Stimulated activated CD4-positive, alpha-beta T cell treated with anti-CD3 and anti-CD28 coated beads, Interleukin-15, amount 100 ng/mL, for 24 hours (primary cell): ENCODE data around the gene RAB8A.
"Not testable (repeated sequence)": the region's sequence is repeated elsewhere in the genome, so short reads cannot be mapped to it uniquely, and the experiment has no call there.

Experiments used
- DNase-seq: peaks from one replicate; pipeline ENCODE4 v3.0.0-alpha.2; 2020

Gene RAB8A

DNA sequence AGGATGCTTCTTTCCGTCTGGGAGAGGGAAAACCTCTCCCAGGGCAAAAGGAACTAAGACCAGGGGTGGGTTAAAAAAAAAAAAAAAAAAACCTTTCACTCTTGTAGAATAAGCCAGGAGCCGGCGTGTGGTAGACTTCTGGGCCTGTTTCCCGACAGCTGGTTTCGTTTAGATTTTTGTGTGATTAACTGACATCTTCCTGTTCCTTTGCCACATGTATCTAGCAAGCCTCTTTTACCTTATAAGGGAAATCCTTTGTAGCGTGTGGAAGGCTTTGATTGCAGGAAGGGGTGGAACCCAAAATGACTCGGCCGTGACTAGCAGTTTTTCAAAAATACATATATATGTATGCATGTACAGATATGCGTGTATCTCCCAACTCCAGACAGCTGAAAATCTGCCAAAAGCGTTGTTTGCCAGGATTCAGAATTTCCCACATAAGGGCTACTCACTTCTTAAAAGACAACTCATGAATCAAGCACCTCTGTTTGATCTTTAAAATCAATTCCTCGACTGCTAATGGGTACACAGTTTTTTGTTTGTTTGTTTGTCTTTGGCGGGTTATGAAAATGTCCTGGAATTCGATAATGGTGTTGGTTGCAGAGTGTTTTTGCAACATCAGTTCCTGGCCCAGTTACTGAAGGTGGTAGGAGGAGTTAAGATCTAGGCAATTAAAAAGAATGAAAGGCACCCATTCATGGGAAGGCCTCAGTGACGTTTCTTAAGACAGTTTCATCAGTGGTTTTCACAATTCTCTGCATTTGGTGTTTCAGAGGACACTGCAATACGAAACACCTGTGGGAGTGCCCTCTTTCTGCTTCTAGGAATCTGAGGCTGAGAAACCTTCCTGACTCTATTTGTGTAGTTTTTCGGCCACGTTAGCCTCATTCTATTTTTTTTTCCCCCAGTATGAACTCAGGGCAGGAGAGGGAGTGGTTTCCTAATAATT, 32.7 kb upstream of the RAB8A start:
- peak; percentile 72 for DNase-seq

- no peak for DNase-seq
These were observed 27.5 kb upstream of the RAB8A start for GRCh38 chr19:16084067-16084685.

GRCh38 chr19:16085115-16085514, 26.6 kb upstream of the RAB8A start:
- DNase-seq = no peak

- not testable (repeated sequence) for DNase-seq
These were observed 24.3 kb upstream of the RAB8A start for GRCh38 chr19:16087404-16087803.

- DNase-seq = no peak
These were observed 23.7 kb upstream of the RAB8A start for GRCh38 chr19:16087940-16088339.

- DNase-seq = no peak
These were observed 23.2 kb upstream of the RAB8A start for GRCh38 chr19:16088351-16089009.

- no peak for DNase-seq
These were observed 22.5 kb upstream of the RAB8A start for GRCh38 chr19:16089010-16089846.

DNA sequence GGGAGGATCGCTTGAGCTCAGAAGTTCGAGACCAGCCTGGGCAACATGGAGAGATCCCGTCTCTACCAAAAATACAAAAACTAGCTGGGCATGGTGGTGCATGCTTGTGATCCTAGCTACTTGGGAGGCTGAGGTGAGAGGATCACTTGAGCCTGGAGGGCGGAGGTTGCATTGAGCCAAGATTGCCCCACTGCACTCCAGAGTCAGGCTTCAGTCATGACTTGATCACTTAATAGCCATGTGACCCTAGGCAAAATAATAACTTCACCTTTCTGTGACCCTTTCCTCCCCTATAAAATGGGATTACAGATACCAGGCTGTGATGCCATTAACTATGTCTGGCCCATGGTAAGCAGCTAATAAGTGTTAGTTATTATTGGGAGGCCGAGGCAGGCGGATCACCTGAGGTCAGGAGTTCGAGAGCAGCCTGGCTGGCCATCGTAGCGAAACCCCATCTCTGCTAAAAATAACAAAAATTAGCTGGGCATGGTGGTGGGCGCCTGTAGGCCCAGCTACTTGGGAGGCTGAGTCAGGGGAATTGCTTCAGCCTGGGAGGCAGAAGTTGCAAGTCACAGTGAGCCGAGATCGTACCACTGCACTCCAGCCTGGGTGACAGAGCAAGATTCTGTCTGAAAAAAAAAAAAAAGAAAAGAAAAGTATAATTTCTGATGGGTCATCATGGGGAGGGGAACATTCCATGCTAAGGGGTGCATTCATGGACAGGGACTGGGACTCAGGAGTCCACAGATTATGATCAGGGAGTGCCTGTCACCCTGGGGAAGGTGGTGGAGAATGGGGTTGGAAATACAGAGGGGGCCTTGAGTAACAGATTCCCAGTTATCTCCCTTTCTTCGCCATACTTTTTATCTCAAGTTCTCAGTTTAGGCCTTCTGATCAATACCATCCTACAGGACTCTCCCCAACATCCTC, 19.9 kb upstream of the RAB8A start:
- DNase-seq = no peak

DNA sequence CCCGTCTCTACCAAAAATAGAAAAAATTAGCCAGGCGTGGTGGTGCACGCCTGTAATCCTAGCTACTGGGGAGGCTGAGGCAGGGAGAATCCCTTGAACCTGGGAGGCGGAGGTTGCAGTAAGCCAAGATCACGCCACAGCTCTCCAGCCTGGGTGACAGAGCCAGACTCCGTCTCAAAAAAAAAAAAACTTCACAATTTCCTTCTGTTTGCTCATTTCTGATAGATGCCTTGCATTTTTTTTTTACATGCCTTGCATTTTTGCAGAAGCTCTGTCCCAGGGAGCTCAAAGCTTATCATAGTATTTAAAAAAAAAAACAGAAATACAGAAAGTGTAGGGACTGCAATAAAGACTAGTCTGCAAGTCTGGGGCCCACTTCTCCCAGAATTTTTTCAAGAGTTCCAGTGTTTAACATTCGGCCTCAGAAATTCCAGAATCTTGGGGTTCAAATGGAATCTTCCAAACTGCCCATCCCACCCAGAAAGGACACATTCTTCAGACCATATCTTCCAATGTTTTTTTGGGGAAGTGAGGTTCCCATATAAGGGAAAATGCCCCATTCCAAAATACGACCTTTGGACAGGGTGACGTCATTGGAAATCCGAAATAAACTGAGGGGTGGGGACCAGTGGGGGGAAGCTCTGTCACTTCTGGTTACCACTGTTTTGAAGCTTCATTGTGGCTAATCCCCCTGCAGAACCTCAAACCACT, 17.2 kb upstream of the RAB8A start:
- no peak for DNase-seq

DNA sequence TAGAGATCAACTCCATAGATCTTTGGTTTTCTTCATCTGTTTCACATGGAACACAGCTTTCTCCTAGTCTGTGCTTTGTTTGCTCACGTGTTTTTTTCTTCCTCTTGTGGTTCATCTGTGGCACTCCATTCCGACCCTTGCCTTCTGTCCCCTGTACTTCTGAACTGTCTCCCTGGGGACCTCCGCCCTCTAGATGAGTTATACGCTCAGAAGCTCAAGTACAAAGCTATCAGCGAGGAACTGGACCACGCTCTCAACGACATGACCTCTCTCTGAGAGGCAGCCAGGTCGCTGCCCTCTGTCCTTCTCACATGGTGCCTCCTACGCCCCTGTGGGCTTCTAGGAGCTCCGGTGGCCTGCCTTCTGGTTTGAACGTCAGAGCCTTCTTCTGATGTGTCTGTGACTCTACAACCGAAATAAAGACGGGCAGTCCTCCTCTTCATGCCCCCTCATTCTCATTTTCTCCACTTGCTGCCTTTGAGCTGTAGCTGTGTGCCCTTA, 16.6 kb upstream of the RAB8A start:
- peak; percentile 46 for DNase-seq

DNA sequence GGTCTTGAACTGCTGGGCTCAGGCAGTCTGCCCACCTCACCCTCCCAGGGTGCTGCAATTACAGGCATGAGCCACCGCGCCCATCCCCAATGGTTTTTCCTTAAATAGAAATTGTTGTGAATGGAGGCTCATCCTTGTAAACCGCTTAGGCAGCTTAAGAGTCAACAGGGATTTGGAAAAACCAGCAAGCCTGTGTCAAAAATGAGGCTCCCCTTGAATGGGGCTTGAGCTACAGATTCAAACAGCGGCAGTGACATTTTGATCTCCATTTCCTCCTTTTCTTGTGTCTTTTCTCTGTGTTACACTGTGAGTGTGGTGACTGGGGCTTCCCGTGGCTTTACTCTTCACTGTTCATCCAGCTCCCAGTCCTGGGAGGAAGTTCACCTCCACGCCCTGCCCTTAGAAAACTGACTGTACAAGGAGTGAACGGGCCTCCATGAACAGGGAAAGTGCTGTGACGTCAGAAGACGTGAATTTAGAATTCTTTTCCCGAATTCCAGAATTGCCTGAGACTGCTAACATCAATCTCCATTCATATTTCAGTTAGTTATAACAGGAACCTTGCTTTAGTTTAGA, 15.3 kb upstream of the RAB8A start:
- no peak for DNase-seq

GRCh38 chr19:16098416-16098768, 13.3 kb upstream of the RAB8A start:
- DNase-seq = no peak

GRCh38 chr19:16098821-16099220, 12.9 kb upstream of the RAB8A start:
- no peak for DNase-seq

- not testable (repeated sequence) for DNase-seq
These were observed 12.2 kb upstream of the RAB8A start for GRCh38 chr19:16099314-16099965.

GRCh38 chr19:16100524-16100923, 11.2 kb upstream of the RAB8A start:
- no peak for DNase-seq

GRCh38 chr19:16104722-16105121, 7.0 kb upstream of the RAB8A start:
- no peak for DNase-seq

GRCh38 chr19:16106121-16106520, 5.6 kb upstream of the RAB8A start:
- no peak for DNase-seq

- no peak for DNase-seq
These were observed 442 bp downstream of the RAB8A start for GRCh38 chr19:16111909-16112752.

DNA sequence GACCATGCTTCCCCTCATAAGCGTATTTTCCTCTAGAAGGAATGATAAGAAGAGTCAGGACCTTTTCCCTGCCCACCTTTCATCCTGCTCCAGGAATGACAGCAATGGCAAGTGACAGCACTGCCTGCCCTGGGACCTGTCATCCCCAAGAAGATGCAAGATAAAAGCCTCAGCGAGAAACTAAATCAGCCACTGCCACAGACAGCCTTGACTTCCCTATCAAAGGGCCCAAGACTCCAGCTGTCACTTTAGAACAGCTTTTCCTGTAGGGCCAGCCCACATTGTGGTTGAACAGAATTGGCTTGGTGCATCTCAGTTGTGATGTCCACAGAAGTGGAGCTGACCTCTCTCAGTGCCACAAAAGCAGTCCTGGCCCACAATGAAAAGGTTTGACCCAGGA, 1.1 kb downstream of the RAB8A start:
- DNase-seq = no peak
